ENCODE data around the gene NAV2.

GRCh38 chr11:19972091-19972490, 259.5 kb downstream of the NAV2 start:
- TF ChIP-seq POLR2AphosphoS5 (IDR thresholded peaks at IDR 0.05; ENCODE audit: borderline replicate concordance, low read depth, low read length) = no peak
- TF ChIP-seq EZH2 (IDR thresholded peaks at IDR 0.05) = no peak

Measured in SK-N-MC (cell line).